K562 (cell line): Measurements from ENCODE around the gene SLC44A5. TPM values are rescaled to one million over a fixed set of nuclear protein-coding genes. Genes with fewer than 3 reads are reported as not detected.
A peak's percentile ranks its signal among the peaks of the same experiment; 100 is the strongest.

Experiments used
- BACH1 ChIP-seq: fragments of 200-800 bp; sonication (Bioruptor generic); IDR thresholded peaks from 2 replicates; pipeline ENCODE4 v1.6.1; 2016; ENCODE audit warnings: missing genetic modification characterization, missing compliant biosample characterization
- CBFA2T3 ChIP-seq: fragments of 450-650 bp; IDR thresholded peaks from 2 replicates; pipeline ENCODE4 v1.6.1; 2017
- CCNT2 ChIP-seq: IDR thresholded peaks from 2 replicates; pipeline ENCODE4 v1.6.1; 2011; ENCODE audit warnings: borderline replicate concordance, low read depth, mild to moderate bottlenecking, moderate library complexity, mixed read lengths, low read length; ENCODE audit not compliant: insufficient read length; ENCODE audit errors: extremely low read depth
- CEBPB ChIP-seq: fragments of 450-650 bp; IDR thresholded peaks from 2 replicates; pipeline ENCODE4 v1.6.1; 2016; ENCODE audit warnings: missing genetic modification characterization, missing compliant biosample characterization
- CREB1 ChIP-seq, 2 experiments: sonication (generic) in 1 of 2; formaldehyde crosslinking in 1 of 2; IDR thresholded peaks; 2 replicates each; pipeline versions ENCODE4 v1.6.1 to v1.8.0; 2012 to 2022; ENCODE audit warnings: inconsistent platforms in 1 of 2, mild to moderate bottlenecking in 1 of 2, missing genetic modification reagents in 1 of 2, moderate library complexity in 1 of 2
- DACH1 ChIP-seq: fragments of 450-650 bp; IDR thresholded peaks from 2 replicates; pipeline ENCODE4 v1.6.1; 2018; ENCODE audit not compliant: partially characterized antibody
- DPF2 ChIP-seq: fragments of 450-650 bp; IDR thresholded peaks from 2 replicates; pipeline ENCODE4 v1.6.1; 2016
- EP300 ChIP-seq: IDR thresholded peaks from 2 replicates; pipeline ENCODE4 v1.6.1; 2012; ENCODE audit warnings: low read length, improper control_type of control experiment
- ETS2 ChIP-seq: IDR thresholded peaks from 2 replicates; pipeline ENCODE4 v1.6.1; 2016; ENCODE audit warnings: borderline replicate concordance, missing genetic modification characterization, mild to moderate bottlenecking, moderate library complexity, missing compliant biosample characterization; ENCODE audit not compliant: poor library complexity, severe bottlenecking
- FOXP1 ChIP-seq: sonication (generic); formaldehyde crosslinking; IDR thresholded peaks from 2 replicates; pipeline ENCODE4 v1.8.0; 2022; ENCODE audit warnings: mild to moderate bottlenecking, missing genetic modification reagents
- HMG20A ChIP-seq: fragments of 450-650 bp; formaldehyde crosslinking; conservative IDR thresholded peaks from 2 replicates; pipeline ENCODE4 v1.4.0; 2020; ENCODE audit warnings: mild to moderate bottlenecking, mixed read lengths
- JUND ChIP-seq, 2 experiments: IDR thresholded peaks; 2 replicates in 1 of 2; 3 replicates in 1 of 2; pipeline ENCODE4 v1.6.1; 2011; ENCODE audit warnings: borderline replicate concordance in 2 of 2, low read depth in 2 of 2, low read length in 2 of 2, improper control_type of control experiment in 1 of 2, missing biosample characterization in 1 of 2, missing genetic modification characterization in 1 of 2, missing genetic modification reagents in 1 of 2
- KDM2B ChIP-seq: fragments of 250-450 bp; sonication (Bioruptor Pico); IDR thresholded peaks from 2 replicates; pipeline ENCODE4 v1.8.0; 2021; ENCODE audit warnings: mild to moderate bottlenecking, moderate library complexity
- NFIC ChIP-seq: fragments of 450-650 bp; IDR thresholded peaks from 2 replicates; pipeline ENCODE4 v1.6.1; 2017; ENCODE audit warnings: mild to moderate bottlenecking, inconsistent platforms
- POLR2H ChIP-seq: IDR thresholded peaks from 2 replicates; pipeline ENCODE4 v1.6.1; 2016; ENCODE audit warnings: missing genetic modification characterization, low read depth, mild to moderate bottlenecking, control low read depth, missing compliant biosample characterization, moderate library complexity
- PRMT5 ChIP-seq: sonication (generic); formaldehyde crosslinking; IDR thresholded peaks from 2 replicates; pipeline ENCODE4 v1.5.0; 2020; ENCODE audit warnings: missing genetic modification reagents
- PTTG1 ChIP-seq: fragments of 450-650 bp; IDR thresholded peaks from 2 replicates; pipeline ENCODE4 v1.6.1; 2016; ENCODE audit warnings: low read depth, mild to moderate bottlenecking, missing genetic modification characterization, missing compliant biosample characterization
- SIRT6 ChIP-seq: IDR thresholded peaks from one replicate; pipeline ENCODE4 v1.6.1; 2012; ENCODE audit warnings: low read depth, mild to moderate bottlenecking, control low read depth, inconsistent platforms, low read length, moderate library complexity
- SMAD3 ChIP-seq: fragments of 450-650 bp; formaldehyde crosslinking; conservative IDR thresholded peaks from 2 replicates; pipeline ENCODE4 v1.4.0; 2020; ENCODE audit warnings: mild to moderate bottlenecking
- SMARCA4 ChIP-seq: fragments of 450-650 bp; IDR thresholded peaks from 2 replicates; pipeline ENCODE4 v1.6.1; 2016
- SMARCC2 ChIP-seq: fragments of 450-650 bp; IDR thresholded peaks from 2 replicates; pipeline ENCODE4 v1.6.1; 2017; ENCODE audit warnings: antibody characterized with exemption, moderate library complexity, mild to moderate bottlenecking, low read depth
- SOX6 ChIP-seq: fragments of 450-650 bp; IDR thresholded peaks from 2 replicates; pipeline ENCODE4 v1.6.1; 2014; ENCODE audit warnings: mild to moderate bottlenecking
- TARDBP ChIP-seq: fragments of 450-650 bp; IDR thresholded peaks from 2 replicates; pipeline ENCODE4 v1.6.1; 2016
- TCF3 ChIP-seq: sonication (generic); formaldehyde crosslinking; IDR thresholded peaks from 2 replicates; pipeline ENCODE4 v1.4.0; 2020; ENCODE audit warnings: mild to moderate bottlenecking, missing genetic modification reagents
- TEAD4 ChIP-seq, 2 experiments: sonication (generic) in 1 of 2; formaldehyde crosslinking in 1 of 2; IDR thresholded peaks; 2 replicates each; pipeline versions ENCODE4 v1.6.1 to v1.8.0; 2012 to 2022; ENCODE audit warnings: borderline replicate concordance in 1 of 2, inconsistent platforms in 1 of 2, low read length in 1 of 2, mild to moderate bottlenecking in 1 of 2, missing genetic modification reagents in 1 of 2
- U2AF2 ChIP-seq: fragments of 200-400 bp; formaldehyde crosslinking; optimal IDR thresholded peaks from 2 replicates; pipeline ENCODE3; 2017; ENCODE audit warnings: low read depth, mild to moderate bottlenecking, low read length
- ZNF12 ChIP-seq: sonication (generic); formaldehyde crosslinking; IDR thresholded peaks from 2 replicates; pipeline ENCODE4 v1.4.0; 2020; ENCODE audit warnings: mild to moderate bottlenecking, missing genetic modification reagents
- ZNF224 ChIP-seq: sonication (generic); formaldehyde crosslinking; IDR thresholded peaks from 2 replicates; pipeline ENCODE4 v1.8.0; 2022; ENCODE audit warnings: mild to moderate bottlenecking, missing genetic modification reagents
- ZNF282 ChIP-seq: sonication (generic); formaldehyde crosslinking; IDR thresholded peaks from 2 replicates; pipeline ENCODE4 v1.8.1; 2023; ENCODE audit warnings: missing genetic modification reagents
- ZNF384 ChIP-seq: IDR thresholded peaks from 2 replicates; pipeline ENCODE4 v1.6.1; 2012; ENCODE audit warnings: low read depth, low read length, improper control_type of control experiment
- ZNF707 ChIP-seq: fragments of 250-450 bp; sonication (Bioruptor Pico); conservative IDR thresholded peaks from 2 replicates; pipeline ENCODE4 v1.8.0; 2022; ENCODE audit warnings: inconsistent platforms, mild to moderate bottlenecking, moderate library complexity
- ZNF766 ChIP-seq: fragments of 200-800 bp; sonication (Bioruptor generic); conservative IDR thresholded peaks from 2 replicates; pipeline ENCODE4 v1.6.1; 2016; ENCODE audit warnings: missing genetic modification characterization, missing compliant biosample characterization
- polyA plus RNA-seq, 8 experiments: library from polyadenylated mRNA; depleted of rRNA in 4 of 8; stranded (reverse) in 5 of 8; unstranded in 3 of 8; fragments of >200 nt; fragmentation: Nextera tagmentation in 2 of 8; fragmentation: Illumina TruSeq in 1 of 8; extraction: Ambion mirVana in 2 of 8; extraction: Trizol in 1 of 8; gene quantifications; 2 replicates each; pipeline versions ENCODE4 v1.2.1 to v1.2.3, GENCODE V29; 2011 to 2014; ENCODE audit warnings: inconsistent platforms in 1 of 8, missing spikeins in 1 of 8
- total RNA-seq, 7 experiments: library from RNA; depleted of rRNA in 6 of 7; stranded (reverse); fragments of >200 nt in 6 of 7; fragmentation: Illumina TruSeq in 2 of 7; extraction: Trizol in 2 of 7; gene quantifications; 2 replicates each; pipeline versions ENCODE4 v1.2.1 to v1.2.3, GENCODE V29; 2011 to 2021; ENCODE audit warnings: low replicate concordance in 1 of 7

Gene SLC44A5
- total and polyA plus RNA-seq, 9 of the 15 experiments (the other 6 are each of a cell fraction or from before 2014, with no cell fraction given) = 1.2 to 10.1 (median 3.2) TPM

DNA sequence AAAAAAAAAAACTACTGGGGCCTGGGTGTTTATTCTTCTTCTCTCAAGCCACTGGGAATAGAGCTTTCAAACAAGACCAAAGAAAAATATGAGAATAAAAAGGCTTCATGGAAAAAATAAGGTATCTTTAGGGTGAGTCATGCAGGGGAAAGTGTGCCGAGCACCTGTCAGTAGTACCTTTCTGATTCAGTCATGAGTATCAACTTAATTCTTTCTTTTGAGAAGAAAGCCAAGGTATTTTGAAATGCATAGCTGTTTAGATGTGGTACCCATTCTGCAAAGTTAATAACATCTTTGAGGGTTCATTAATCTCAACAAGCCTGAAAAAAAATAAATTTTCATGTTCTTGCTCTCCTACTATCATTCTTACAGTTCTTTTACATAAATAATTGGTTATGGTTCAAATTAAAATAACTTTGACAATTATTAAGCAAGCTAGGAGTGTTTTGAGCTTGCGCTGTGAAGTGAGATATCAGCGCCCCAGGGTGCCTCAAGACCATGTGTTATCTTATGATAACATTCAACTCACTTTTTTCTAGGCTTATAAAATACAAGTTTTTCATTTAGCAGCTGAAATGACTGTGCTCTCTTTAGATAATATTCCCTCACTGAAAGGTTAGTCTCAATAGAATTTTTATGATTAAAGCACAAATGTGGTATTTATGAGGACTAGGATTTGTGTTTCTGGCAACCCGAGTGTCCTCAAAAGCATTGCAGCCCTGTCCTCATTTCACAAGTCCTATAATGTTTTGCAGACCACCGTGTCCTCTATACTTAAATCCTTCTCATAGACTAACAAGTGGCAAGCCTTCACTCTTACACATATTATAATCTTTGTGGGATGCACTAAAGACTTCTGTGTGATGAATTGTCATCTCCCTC, 138.6 kb downstream of the SLC44A5 start (continued):
- TF ChIP-seq TEAD4 (IDR thresholded peaks at IDR 0.05; ENCODE audit: low read length) (peak; percentile 96), TEAD4 (CRISPR knock-in tag; IDR thresholded peaks at IDR 0.05; ENCODE audit: borderline replicate concordance) (no peak), CBFA2T3 (peak; percentile 94), HMG20A (no peak), PRMT5 (CRISPR knock-in tag) (no peak), CCNT2 (peak; percentile 35), ZNF224 (CRISPR knock-in tag) (no peak), FOXP1 (no peak), KDM2B (CRISPR knock-in tag) (no peak), CREB1 (IDR thresholded peaks at IDR 0.05) (peak; percentile 49; the same call in 1 of the 2 replicates), CREB1 (CRISPR knock-in tag; IDR thresholded peaks at IDR 0.05) (no peak), EP300 (peak; percentile 89), SMARCA4 (peak; percentile 93), ZNF707 (no peak), SMAD3 (no peak), TARDBP (no peak), PTTG1 (no peak), NFIC (peak; percentile 56; the same call in 1 of the 2 replicates), TCF3 (CRISPR knock-in tag) (peak; percentile 84), SIRT6 (no peak), SMARCC2 (peak; percentile 92), ZNF766 (peak; percentile 44; the same call in 1 of the 2 replicates), ZNF282 (CRISPR knock-in tag) (no peak), U2AF2 (no peak), DACH1 (peak; percentile 24), POLR2H (tag) (no peak), ZNF12 (CRISPR knock-in tag) (no peak), CEBPB (tag) (peak; percentile 63), ZNF384 (peak; percentile 85), BACH1 (no peak), ETS2 (no peak), SOX6 (peak; percentile 80), JUND (IDR thresholded peaks at IDR 0.05; ENCODE audit: borderline replicate concordance, low read depth, low read length) (peak; percentile 55; the same call in 1 of the 2 replicates), JUND (tag; IDR thresholded peaks at IDR 0.05; ENCODE audit: borderline replicate concordance, low read depth, low read length) (peak; percentile 10; the same call in 1 of the 3 replicates), DPF2 (peak; percentile 94)
